Liver (tissue), 9 donors: ENCODE data around the gene TEX29. TPM values are rescaled to one million over a fixed set of nuclear protein-coding genes. Genes with fewer than 3 reads are reported as not detected.

ENCODE experiments used
- DNase-seq: peaks from one replicate; pipeline ENCODE4 v3.0.0-alpha.2; 2017; ENCODE audit warnings: low spot score
- H3K27ac ChIP-seq, 2 donors: one replicate each; pipeline ENCODE4 v1.7.0; 2013; ENCODE audit warnings: inconsistent platforms in 2 of 2, low read length in 2 of 2, control low read depth in 1 of 2, low read depth in 1 of 2, mild to moderate bottlenecking in 1 of 2
- H3K27me3 ChIP-seq, 4 donors: one replicate each; pipeline versions ENCODE4 v1.6.1 to v1.7.0; 2013; ENCODE audit warnings: low read length in 3 of 4, inconsistent platforms in 1 of 4, mild to moderate bottlenecking in 1 of 4, moderate library complexity in 1 of 4; ENCODE audit not compliant: control insufficient read depth in 4 of 4, insufficient read depth in 4 of 4
- H3K36me3 ChIP-seq, 4 donors: one replicate each; pipeline versions ENCODE4 v1.6.1 to v1.7.0; 2013; ENCODE audit warnings: low read length in 3 of 4, mild to moderate bottlenecking in 3 of 4, low read depth in 1 of 4, moderate library complexity in 1 of 4; ENCODE audit not compliant: control insufficient read depth in 4 of 4, insufficient read depth in 3 of 4
- H3K4me1 ChIP-seq, 4 donors: one replicate each; pipeline versions ENCODE4 v1.6.1 to v1.7.0; 2013; ENCODE audit warnings: low read length in 3 of 4, mild to moderate bottlenecking in 3 of 4, moderate library complexity in 1 of 4; ENCODE audit not compliant: control insufficient read depth in 4 of 4, insufficient read depth in 4 of 4
- H3K4me3 ChIP-seq, 3 donors: one replicate each; pipeline versions ENCODE4 v1.6.1 to v1.7.0; 2013; ENCODE audit warnings: low read length in 3 of 3, control low read depth in 1 of 3, low read depth in 1 of 3, mild to moderate bottlenecking in 1 of 3
- H3K9ac ChIP-seq, 2 donors: one replicate each; pipeline ENCODE4 v1.7.0; 2013; ENCODE audit warnings: low read length in 2 of 2, mild to moderate bottlenecking in 2 of 2, moderate library complexity in 2 of 2, control low read depth in 1 of 2, low read depth in 1 of 2
- H3K9me3 ChIP-seq, 4 donors: one replicate each; pipeline versions ENCODE4 v1.6.1 to v1.7.0; 2013; ENCODE audit warnings: low read length in 3 of 4; ENCODE audit not compliant: control insufficient read depth in 4 of 4
- ATF3 ChIP-seq: IDR thresholded peaks from 2 replicates; pipeline ENCODE4 v1.6.1; 2016; ENCODE audit warnings: antibody characterized with exemption
- EGR1 ChIP-seq, 2 donors: IDR thresholded peaks; 2 replicates each; pipeline ENCODE4 v1.6.1; 2016 to 2018; ENCODE audit warnings: antibody characterized with exemption in 2 of 2, low read depth in 2 of 2
- FOXA1 ChIP-seq: IDR thresholded peaks from 2 replicates; pipeline ENCODE4 v1.6.1; 2016; ENCODE audit warnings: antibody characterized with exemption
- FOXA2 ChIP-seq: IDR thresholded peaks from 2 replicates; pipeline ENCODE4 v1.6.1; 2016; ENCODE audit warnings: antibody characterized with exemption
- GABPA ChIP-seq, 2 donors: IDR thresholded peaks in 1 of 2; conservative IDR thresholded peaks in 1 of 2; 2 replicates each; pipeline ENCODE4 v1.6.1; 2016; ENCODE audit warnings: antibody characterized with exemption in 2 of 2, mild to moderate bottlenecking in 1 of 2, moderate library complexity in 1 of 2
- HNF4A ChIP-seq, 2 donors: conservative IDR thresholded peaks; 2 replicates each; pipeline ENCODE4 v1.6.1; 2016; ENCODE audit warnings: antibody characterized with exemption in 2 of 2, mild to moderate bottlenecking in 2 of 2
- HNF4G ChIP-seq: IDR thresholded peaks from 2 replicates; pipeline ENCODE4 v1.6.1; 2016; ENCODE audit warnings: antibody characterized with exemption
- JUND ChIP-seq, 2 donors: IDR thresholded peaks; 2 replicates each; pipeline ENCODE4 v1.6.1; 2016; ENCODE audit warnings: antibody characterized with exemption in 2 of 2
- MAX ChIP-seq: IDR thresholded peaks from 2 replicates; pipeline ENCODE4 v1.6.1; 2016; ENCODE audit warnings: antibody characterized with exemption
- NR2F2 ChIP-seq: IDR thresholded peaks from 2 replicates; pipeline ENCODE4 v1.6.1; 2016; ENCODE audit warnings: antibody characterized with exemption
- REST ChIP-seq: IDR thresholded peaks from 2 replicates; pipeline ENCODE4 v1.6.1; 2016; ENCODE audit warnings: antibody characterized with exemption, mild to moderate bottlenecking
- RXRA ChIP-seq, 2 donors: IDR thresholded peaks; 2 replicates each; pipeline ENCODE4 v1.6.1; 2017 to 2018; ENCODE audit warnings: antibody characterized with exemption in 2 of 2, mild to moderate bottlenecking in 1 of 2
- SP1 ChIP-seq: IDR thresholded peaks from 2 replicates; pipeline ENCODE4 v1.6.1; 2018; ENCODE audit warnings: antibody characterized with exemption, mild to moderate bottlenecking
- TAF1 ChIP-seq: conservative IDR thresholded peaks from 2 replicates; pipeline ENCODE4 v1.6.1; 2016; ENCODE audit warnings: antibody characterized with exemption, mild to moderate bottlenecking
- YY1 ChIP-seq: IDR thresholded peaks from 2 replicates; pipeline ENCODE4 v1.6.1; 2016; ENCODE audit warnings: antibody characterized with exemption, mild to moderate bottlenecking
- WGBS: extraction: QIAGEN DNeasy Blood & Tissue Kit; methylation state at CpG from one replicate; pipeline ENCODE4 v1.1.7; 2013; 5-methylcytosine and 5-hydroxymethylcytosine counted together
- polyA plus RNA-seq, 2 donors: library from polyadenylated mRNA; stranded (reverse) in 1 of 2; unstranded in 1 of 2; fragments of 200-250 nt in 1 of 2; fragments of >200 nt in 1 of 2; fragmentation: Nextera tagmentation in 1 of 2; extraction: Ambion mirVana in 1 of 2; gene quantifications; one replicate each; pipeline versions ENCODE4 v1.2.1 to v1.2.3, GENCODE V29; 2013 to 2015
- total RNA-seq, 2 donors: library from RNA; depleted of rRNA; stranded (reverse); fragments of >200 nt; gene quantifications; one replicate each; pipeline ENCODE4 v1.2.3, GENCODE V29; 2014
- TF ChIP-seq, protein P1 (sequence below): IDR thresholded peaks from 2 replicates; pipeline ENCODE4 v1.6.1; 2016; ENCODE audit warnings: antibody characterized with exemption
- TF ChIP-seq, protein P2 (sequence below): fragments of 150-350 bp; IDR thresholded peaks from 2 replicates; pipeline ENCODE4 v1.5.1; 2017; ENCODE audit warnings: improper control_type of control experiment, low read depth, low read length; ENCODE audit not compliant: missing input control
- donor health status: healthy.
- donor health status: healthy.
- donor health status: healthy.
- donor health status: healthy.
- donor health status: healthy.

TEX29 gene
- total and polyA plus RNA-seq, 4 donors: 0.17 TPM; not detected in 3

- no peak for DNase-seq
- Histone ChIP-seq H3K27ac (no peak overlapping the region), H3K4me1 (no peaks in the 10 kb centered on the region), H3K4me3 (no peak overlapping the region), H3K36me3 (peaks cover 8 to 41% (median 29%) of the 10 kb centered on the region in 4 donors), H3K9me3 (no peaks in the 10 kb centered on the region), H3K27me3 (no peaks in the 10 kb centered on the region), H3K9ac (no peak overlapping the region)
- WGBS: 97% methylated on average over 9 of the region's 9 CpGs
- TF ChIP-seq, protein P1, sequence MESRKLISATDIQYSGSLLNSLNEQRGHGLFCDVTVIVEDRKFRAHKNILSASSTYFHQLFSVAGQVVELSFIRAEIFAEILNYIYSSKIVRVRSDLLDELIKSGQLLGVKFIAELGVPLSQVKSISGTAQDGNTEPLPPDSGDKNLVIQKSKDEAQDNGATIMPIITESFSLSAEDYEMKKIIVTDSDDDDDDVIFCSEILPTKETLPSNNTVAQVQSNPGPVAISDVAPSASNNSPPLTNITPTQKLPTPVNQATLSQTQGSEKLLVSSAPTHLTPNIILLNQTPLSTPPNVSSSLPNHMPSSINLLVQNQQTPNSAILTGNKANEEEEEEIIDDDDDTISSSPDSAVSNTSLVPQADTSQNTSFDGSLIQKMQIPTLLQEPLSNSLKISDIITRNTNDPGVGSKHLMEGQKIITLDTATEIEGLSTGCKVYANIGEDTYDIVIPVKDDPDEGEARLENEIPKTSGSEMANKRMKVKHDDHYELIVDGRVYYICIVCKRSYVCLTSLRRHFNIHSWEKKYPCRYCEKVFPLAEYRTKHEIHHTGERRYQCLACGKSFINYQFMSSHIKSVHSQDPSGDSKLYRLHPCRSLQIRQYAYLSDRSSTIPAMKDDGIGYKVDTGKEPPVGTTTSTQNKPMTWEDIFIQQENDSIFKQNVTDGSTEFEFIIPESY: no peak
- TF ChIP-seq TAF1: no peak
- TF ChIP-seq HNF4G: no peak
- no peak for TF ChIP-seq JUND (IDR thresholded peaks at IDR 0.05)
- no peak for TF ChIP-seq REST
- TF ChIP-seq FOXA1: no peak
- TF ChIP-seq HNF4A (conservative IDR thresholded peaks at IDR 0.05): no peak
- TF ChIP-seq NR2F2: no peak
- TF ChIP-seq GABPA (IDR thresholded peaks at IDR 0.05 in 1 of 2, conservative IDR thresholded peaks at IDR 0.05 in 1 of 2): no peak
- TF ChIP-seq, protein P2, sequence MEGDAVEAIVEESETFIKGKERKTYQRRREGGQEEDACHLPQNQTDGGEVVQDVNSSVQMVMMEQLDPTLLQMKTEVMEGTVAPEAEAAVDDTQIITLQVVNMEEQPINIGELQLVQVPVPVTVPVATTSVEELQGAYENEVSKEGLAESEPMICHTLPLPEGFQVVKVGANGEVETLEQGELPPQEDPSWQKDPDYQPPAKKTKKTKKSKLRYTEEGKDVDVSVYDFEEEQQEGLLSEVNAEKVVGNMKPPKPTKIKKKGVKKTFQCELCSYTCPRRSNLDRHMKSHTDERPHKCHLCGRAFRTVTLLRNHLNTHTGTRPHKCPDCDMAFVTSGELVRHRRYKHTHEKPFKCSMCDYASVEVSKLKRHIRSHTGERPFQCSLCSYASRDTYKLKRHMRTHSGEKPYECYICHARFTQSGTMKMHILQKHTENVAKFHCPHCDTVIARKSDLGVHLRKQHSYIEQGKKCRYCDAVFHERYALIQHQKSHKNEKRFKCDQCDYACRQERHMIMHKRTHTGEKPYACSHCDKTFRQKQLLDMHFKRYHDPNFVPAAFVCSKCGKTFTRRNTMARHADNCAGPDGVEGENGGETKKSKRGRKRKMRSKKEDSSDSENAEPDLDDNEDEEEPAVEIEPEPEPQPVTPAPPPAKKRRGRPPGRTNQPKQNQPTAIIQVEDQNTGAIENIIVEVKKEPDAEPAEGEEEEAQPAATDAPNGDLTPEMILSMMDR: no peak
- TF ChIP-seq MAX: no peak
Measured at GRCh38 chr13:111295886-111296285, 24.6 kb upstream of the TEX29 start.

GRCh38 chr13:111296417-111296816 is 24.0 kb upstream of the TEX29 start:
- H3K9ac ChIP-seq: no peak overlapping the region
- H3K27me3 ChIP-seq: no peaks in the 10 kb centered on the region
- TF ChIP-seq TAF1 (no peak), HNF4A (conservative IDR thresholded peaks at IDR 0.05) (no peak), JUND (IDR thresholded peaks at IDR 0.05) (no peak), SP1 (no peak), GABPA (IDR thresholded peaks at IDR 0.05 in 1 of 2, conservative IDR thresholded peaks at IDR 0.05 in 1 of 2) (no peak), RXRA (IDR thresholded peaks at IDR 0.05) (no peak), YY1 (no peak), MAX (no peak), REST (no peak), NR2F2 (no peak), EGR1 (IDR thresholded peaks at IDR 0.05; ENCODE audit: low read depth in 2 of 2) (no peak), FOXA2 (no peak), ATF3 (no peak)
- TF ChIP-seq, protein P2: no peak
- WGBS: 84% methylated on average over 6 of the region's 6 CpGs
- H3K9me3 ChIP-seq: no peaks in the 10 kb centered on the region
- no peaks in the 10 kb centered on the region for H3K4me1 ChIP-seq
- H3K27ac ChIP-seq: no peak overlapping the region
- H3K36me3 ChIP-seq: peaks cover 6 to 43% (median 30%) of the 10 kb centered on the region in 4 donors
- H3K4me3 ChIP-seq: no peak overlapping the region
- no peak for DNase-seq
